ENCODE measurements around the gene ANKMY2.

The ANKMY2 gene

DNA sequence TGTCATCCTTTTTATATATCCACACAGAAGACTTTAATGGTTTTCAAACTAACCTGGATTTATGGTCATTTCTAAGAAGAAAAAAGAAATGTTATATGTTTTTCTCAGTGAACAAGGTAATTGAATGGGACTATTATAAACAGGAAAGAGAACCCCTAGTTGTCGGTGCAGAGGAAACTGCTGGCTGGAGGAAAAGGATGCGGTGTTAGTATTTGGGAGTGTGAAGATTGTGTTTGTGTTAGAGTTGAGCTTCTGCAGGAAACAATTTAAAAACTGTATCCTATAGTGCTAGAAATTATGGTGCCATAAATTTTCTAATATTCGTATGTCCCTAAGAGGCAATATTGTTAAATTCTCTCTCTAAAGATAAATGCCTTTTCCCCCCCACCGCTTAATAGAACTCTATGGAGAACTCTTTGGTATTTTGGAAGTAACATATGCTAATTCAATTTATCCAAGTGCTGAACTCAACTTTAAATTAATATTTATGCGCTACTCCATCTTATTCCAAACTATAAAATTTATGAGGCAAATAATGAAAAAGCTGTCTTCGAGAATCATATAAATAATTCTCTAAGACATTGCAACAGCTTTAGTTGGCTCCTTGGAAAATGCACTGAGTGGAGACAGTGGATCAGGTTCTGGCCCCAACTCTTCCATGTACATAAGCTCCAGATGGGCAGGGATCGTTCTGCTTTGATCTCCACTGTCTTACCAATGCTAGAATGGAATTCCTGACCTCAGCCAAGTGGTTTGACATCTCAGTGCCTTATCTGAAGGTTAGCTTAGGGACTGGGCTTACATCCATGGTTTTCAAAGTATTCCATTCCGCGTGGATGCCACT, 6.1 kb upstream of the ANKMY2 start:
- Mint-ChIP-seq H3K4me3 (peak overlapping the region in 1 of 2 donors; percentile 13), H3K27ac (no peak overlapping the region), H3K9me3 (no peaks in the 10 kb centered on the region), H3K4me1 (ENCODE audit: low read depth in 2 of 2) (peaks cover 27 to 38% of the 10 kb centered on the region in 2 donors), H3K36me3 (ENCODE audit: insufficient read depth) (peaks cover 2% of the 10 kb centered on the region), H3K27me3 (no peaks in the 10 kb centered on the region)
- ATAC-seq (replicated peaks) (no peak), DNase-seq (no peak)

DNA sequence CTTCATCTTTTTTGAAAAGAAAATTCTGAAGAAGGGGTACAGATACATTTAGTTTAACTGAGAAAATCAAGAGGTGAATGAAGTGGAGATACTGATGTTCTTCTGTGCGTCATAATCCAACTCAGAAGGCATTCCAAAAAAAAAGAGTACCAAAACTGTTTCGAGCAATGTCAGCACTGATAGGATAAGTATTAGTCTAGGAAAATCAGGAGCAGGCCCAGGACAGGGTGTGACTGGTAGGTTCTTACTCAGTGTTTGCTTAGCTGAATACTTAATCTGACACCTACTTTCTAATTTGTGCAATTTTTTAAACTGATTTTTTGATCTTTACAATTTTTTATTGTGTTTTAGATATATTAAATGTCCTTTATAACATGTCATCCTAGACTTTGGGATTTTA, 4.7 kb upstream of the ANKMY2 start:
- peaks cover 30 to 48% of the 10 kb centered on the region in 2 donors for H3K4me1 Mint-ChIP-seq (ENCODE audit: low read depth in 2 of 2)
- no peaks in the 10 kb centered on the region for H3K27me3 Mint-ChIP-seq
- H3K4me3 Mint-ChIP-seq: no peak overlapping the region
- H3K36me3 Mint-ChIP-seq (ENCODE audit: insufficient read depth): peaks cover 11% of the 10 kb centered on the region
- ATAC-seq (replicated peaks) (no peak), DNase-seq (no peak)
- H3K27ac Mint-ChIP-seq: no peak overlapping the region
- H3K9me3 Mint-ChIP-seq: no peaks in the 10 kb centered on the region

DNA sequence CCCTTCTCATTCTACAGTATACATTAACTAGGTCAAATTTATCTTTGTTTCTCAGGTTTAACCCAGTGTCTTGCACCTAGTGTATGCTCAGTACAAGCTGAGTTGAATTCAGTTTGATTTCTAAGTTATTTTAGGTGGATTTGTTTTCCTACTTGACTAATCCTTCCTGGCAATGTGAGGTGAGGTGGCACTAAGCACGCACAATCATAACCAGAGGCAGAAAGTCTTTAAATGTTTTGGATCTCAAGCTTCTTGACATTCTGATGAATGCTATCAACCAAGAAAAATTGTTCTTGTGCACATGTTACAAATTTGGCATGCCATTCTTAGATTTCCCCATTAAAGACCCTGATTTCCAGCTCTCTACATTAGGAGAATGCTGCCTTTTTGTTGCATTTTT, 3.6 kb upstream of the ANKMY2 start:
- H3K27ac Mint-ChIP-seq: no peak overlapping the region
- peaks cover 36 to 53% of the 10 kb centered on the region in 2 donors for H3K4me1 Mint-ChIP-seq (ENCODE audit: low read depth in 2 of 2)
- ATAC-seq (replicated peaks) (no peak), DNase-seq (no peak)
- no peaks in the 10 kb centered on the region for H3K27me3 Mint-ChIP-seq
- H3K4me3 Mint-ChIP-seq: no peak overlapping the region
- no peaks in the 10 kb centered on the region for H3K9me3 Mint-ChIP-seq
- H3K36me3 Mint-ChIP-seq (ENCODE audit: insufficient read depth): peaks cover 15% of the 10 kb centered on the region

GRCh38 chr7:16648551-16648950, 3.0 kb upstream of the ANKMY2 start:
- H3K36me3 Mint-ChIP-seq (ENCODE audit: insufficient read depth): peaks cover 17% of the 10 kb centered on the region
- H3K4me1 Mint-ChIP-seq (ENCODE audit: low read depth in 2 of 2): peaks cover 42 to 57% of the 10 kb centered on the region in 2 donors

DNA sequence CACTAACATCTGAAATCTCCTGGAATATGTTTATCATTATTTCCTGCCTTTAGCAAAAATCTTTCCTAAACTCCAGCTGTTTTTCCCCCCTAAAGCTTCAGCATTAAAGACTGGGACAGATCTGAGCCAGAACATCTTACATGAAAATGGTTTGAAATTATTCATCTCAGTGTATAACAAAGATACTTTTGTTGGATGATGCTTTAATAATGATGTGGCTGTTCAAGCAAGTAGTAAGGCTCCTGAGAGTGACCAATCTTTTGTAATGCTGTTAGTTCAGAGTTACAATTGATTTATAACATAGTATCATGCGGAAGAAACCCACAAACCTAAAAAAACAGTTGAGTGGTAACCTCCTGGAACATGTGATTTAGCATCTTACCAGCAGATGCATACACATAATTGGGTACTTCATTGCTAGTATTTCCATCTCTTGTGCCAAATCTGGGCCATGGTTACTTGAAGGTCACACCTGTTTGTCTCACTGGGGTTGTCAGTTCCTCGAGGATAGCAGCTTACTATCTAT, 1.9 kb upstream of the ANKMY2 start:
- peaks cover 19% of the 10 kb centered on the region for H3K36me3 Mint-ChIP-seq (ENCODE audit: insufficient read depth)
- H3K4me1 Mint-ChIP-seq (ENCODE audit: low read depth in 2 of 2): peaks cover 47 to 61% of the 10 kb centered on the region in 2 donors

More at GRCh38 chr7:16648551-16648950, 3.0 kb upstream of the ANKMY2 start:
- ATAC-seq (replicated peaks) (no peak), DNase-seq (no peak)
- Mint-ChIP-seq H3K27ac (no peak overlapping the region), H3K4me3 (no peak overlapping the region), H3K9me3 (no peaks in the 10 kb centered on the region), H3K27me3 (no peaks in the 10 kb centered on the region)

GRCh38 chr7:16646472-16647072, 1.0 kb upstream of the ANKMY2 start:
- Mint-ChIP-seq H3K4me1 (ENCODE audit: low read depth in 2 of 2) (peaks cover 45 to 61% of the 10 kb centered on the region in 2 donors), H3K36me3 (ENCODE audit: insufficient read depth) (peaks cover 19% of the 10 kb centered on the region), H3K27ac (peak overlapping the region; percentile 93 to 95), H3K4me3 (peak overlapping the region; percentile 93 to 99), H3K27me3 (no peaks in the 10 kb centered on the region), H3K9me3 (no peaks in the 10 kb centered on the region)
- DNase-seq: no peak
- no peak for ATAC-seq (replicated peaks)

More for the DNA sequence above, 1.9 kb upstream of the ANKMY2 start:
- Mint-ChIP-seq H3K4me3 (peak overlapping the region; percentile 93 to 99), H3K27ac (peak overlapping the region in 1 of 2 donors; percentile 95), H3K27me3 (no peaks in the 10 kb centered on the region), H3K9me3 (no peaks in the 10 kb centered on the region)
- ATAC-seq (replicated peaks) (no peak), DNase-seq (no peak)

DNA sequence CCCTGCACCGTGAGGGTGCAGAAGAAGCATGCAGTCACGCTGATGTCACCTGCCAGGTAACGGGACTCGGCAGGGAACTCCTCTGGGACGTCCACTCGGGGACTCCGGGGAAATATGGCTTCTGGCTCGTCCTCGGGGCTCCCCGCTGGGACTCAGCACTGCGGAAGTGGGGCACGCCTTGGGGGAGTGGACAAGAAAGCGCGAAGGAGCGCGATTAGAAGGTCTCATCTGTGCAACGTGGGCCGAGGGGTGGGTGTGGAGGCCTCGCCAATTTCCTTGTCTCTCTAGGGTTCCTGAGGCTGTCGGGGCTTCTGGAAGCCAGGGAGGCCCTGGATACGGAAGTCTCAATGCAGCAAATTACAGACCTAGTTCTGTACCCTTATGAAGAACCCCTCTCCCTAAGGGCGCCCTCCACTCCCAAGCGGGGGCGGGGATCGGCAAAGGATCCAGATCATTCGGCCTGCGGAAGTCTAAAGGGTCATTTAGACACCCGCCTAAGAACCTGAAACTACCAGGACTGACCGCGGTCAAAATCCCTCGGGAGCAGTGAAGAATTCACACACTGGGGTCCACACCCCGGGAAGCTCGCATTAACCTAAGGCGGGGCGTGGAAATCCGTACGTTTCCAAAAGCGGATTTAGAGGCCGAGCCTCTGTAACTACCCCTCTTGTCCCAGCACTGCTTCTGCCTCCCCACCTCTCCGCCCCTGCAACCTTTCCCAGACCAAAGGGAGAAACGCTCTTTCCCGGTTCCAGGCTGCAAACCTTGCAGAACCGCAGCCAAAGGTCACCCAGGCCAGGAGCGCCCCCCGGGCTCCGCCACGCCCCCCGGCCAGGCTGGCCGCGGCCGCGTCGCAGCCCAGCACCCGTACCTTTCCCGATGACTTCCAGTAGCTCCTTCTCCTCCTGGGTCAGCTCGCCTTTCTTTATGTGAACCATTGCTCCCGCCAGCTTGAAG, 640 bp downstream of the ANKMY2 start:
- ATAC-seq (replicated peaks): peak; percentile 20
- no peaks in the 10 kb centered on the region for H3K9me3 Mint-ChIP-seq

DNA sequence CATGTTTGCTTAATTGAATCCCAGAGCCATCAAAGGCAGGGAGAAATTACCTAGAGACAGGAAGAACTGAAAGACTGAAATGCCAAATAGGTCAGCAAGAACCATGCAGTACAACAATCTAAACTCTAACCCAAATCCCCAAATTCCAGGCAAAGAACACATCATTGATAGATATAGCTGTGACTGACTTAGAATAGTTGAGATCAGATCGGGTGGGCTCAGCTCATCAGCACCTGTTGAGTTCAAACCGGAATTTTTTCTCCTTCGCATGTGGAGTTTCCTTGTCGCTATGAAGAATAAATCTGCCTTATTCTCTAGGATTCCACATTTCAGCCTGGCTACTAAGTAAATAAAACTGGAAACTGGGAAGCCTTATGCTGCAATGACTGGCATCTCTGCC, 1.4 kb downstream of the ANKMY2 start:
- no peak for ATAC-seq (replicated peaks)
- DNase-seq: no peak
- Mint-ChIP-seq H3K27me3 (no peaks in the 10 kb centered on the region), H3K36me3 (ENCODE audit: insufficient read depth) (peaks cover 19% of the 10 kb centered on the region), H3K27ac (peak overlapping the region; percentile 93 to 95), H3K4me1 (ENCODE audit: low read depth in 2 of 2) (peaks cover 42 to 55% of the 10 kb centered on the region in 2 donors), H3K9me3 (no peaks in the 10 kb centered on the region), H3K4me3 (peak overlapping the region; percentile 93 to 99)

More for the DNA sequence above, 640 bp downstream of the ANKMY2 start:
- H3K27ac Mint-ChIP-seq: peak overlapping the region; percentile 93 to 95
- no peaks in the 10 kb centered on the region for H3K27me3 Mint-ChIP-seq
- H3K36me3 Mint-ChIP-seq (ENCODE audit: insufficient read depth): peaks cover 19% of the 10 kb centered on the region
- peaks cover 42 to 55% of the 10 kb centered on the region in 2 donors for H3K4me1 Mint-ChIP-seq (ENCODE audit: low read depth in 2 of 2)
- H3K4me3 Mint-ChIP-seq: peak overlapping the region; percentile 93 to 99
- peak; percentile 46 to 54 (median 51) for DNase-seq

GRCh38 chr7:16638282-16639280, 7.0 kb downstream of the ANKMY2 start:
- H3K4me1 Mint-ChIP-seq (ENCODE audit: low read depth in 2 of 2): peaks cover 14 to 24% of the 10 kb centered on the region in 2 donors
- H3K36me3 Mint-ChIP-seq (ENCODE audit: insufficient read depth): peaks cover 9% of the 10 kb centered on the region
- no peak overlapping the region for H3K4me3 Mint-ChIP-seq
- no peak overlapping the region for H3K27ac Mint-ChIP-seq
- ATAC-seq (replicated peaks): no peak
- no peaks in the 10 kb centered on the region for H3K9me3 Mint-ChIP-seq
- no peaks in the 10 kb centered on the region for H3K27me3 Mint-ChIP-seq
- DNase-seq: no peak

DNA sequence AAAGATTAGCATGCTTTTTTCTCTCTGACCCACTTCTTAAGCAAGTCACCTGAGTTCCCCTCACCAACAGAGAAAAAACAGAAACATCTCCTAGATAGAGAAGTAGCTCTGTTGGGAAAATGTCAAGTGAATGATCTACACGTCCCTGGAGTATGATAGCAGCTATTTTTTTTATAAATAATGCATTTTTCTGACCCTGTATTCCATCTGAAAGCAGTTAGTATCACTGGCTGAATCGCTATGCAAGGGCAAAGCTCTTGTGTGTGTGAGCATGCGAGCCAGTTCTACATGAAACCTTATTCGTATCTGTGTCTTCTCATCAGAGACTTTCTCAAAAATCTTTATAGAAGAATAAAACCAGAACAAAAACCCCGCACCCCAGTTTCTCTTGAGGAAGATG, 8.2 kb downstream of the ANKMY2 start:
- H3K36me3 Mint-ChIP-seq (ENCODE audit: insufficient read depth): peaks cover 8% of the 10 kb centered on the region

DNA sequence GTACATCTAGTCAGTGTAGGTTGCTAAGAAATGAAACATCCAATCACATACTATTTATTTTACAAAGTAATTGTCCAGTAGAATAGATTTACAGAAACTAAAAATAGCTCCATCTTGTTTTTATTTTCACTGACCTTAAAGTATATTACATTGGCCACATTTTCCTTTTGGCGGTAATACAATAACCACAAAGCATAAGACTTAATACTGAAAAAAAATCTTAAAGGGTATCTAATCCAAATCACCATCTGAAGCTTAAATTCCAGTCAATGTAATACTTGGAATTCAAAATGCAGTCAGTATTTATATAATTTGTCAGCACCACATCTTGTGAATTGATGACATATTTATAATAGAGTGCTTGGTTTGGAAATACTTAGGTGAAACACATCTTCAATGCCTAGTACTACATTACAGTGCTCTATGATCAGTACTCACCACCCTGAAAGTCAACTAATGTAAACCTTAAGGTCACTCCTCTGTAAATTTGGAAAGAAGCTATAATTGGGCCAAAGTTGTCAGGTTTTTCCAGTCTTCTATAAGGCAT, 8.9 kb downstream of the ANKMY2 start:
- ATAC-seq (replicated peaks) (no peak), DNase-seq (no peak)
- Mint-ChIP-seq H3K4me3 (no peak overlapping the region), H3K4me1 (ENCODE audit: low read depth in 2 of 2) (peaks cover 7 to 14% of the 10 kb centered on the region in 2 donors), H3K27me3 (no peaks in the 10 kb centered on the region), H3K27ac (no peak overlapping the region), H3K36me3 (ENCODE audit: insufficient read depth) (peaks cover 12% of the 10 kb centered on the region), H3K9me3 (no peaks in the 10 kb centered on the region)

More for the DNA sequence above, 8.2 kb downstream of the ANKMY2 start:
- Mint-ChIP-seq H3K27me3 (no peaks in the 10 kb centered on the region), H3K4me1 (ENCODE audit: low read depth in 2 of 2) (peaks cover 7 to 14% of the 10 kb centered on the region in 2 donors), H3K27ac (no peak overlapping the region), H3K9me3 (no peaks in the 10 kb centered on the region), H3K4me3 (no peak overlapping the region)
- ATAC-seq (replicated peaks) (no peak), DNase-seq (no peak)

GRCh38 chr7:16634271-16634738, 11.2 kb downstream of the ANKMY2 start:
- no peak overlapping the region for H3K27ac Mint-ChIP-seq
- ATAC-seq (replicated peaks) (no peak), DNase-seq (no peak)
- no peaks in the 10 kb centered on the region for H3K27me3 Mint-ChIP-seq
- peaks cover 17% of the 10 kb centered on the region for H3K36me3 Mint-ChIP-seq (ENCODE audit: insufficient read depth)
- no peaks in the 10 kb centered on the region for H3K9me3 Mint-ChIP-seq
- peaks cover 7 to 18% of the 10 kb centered on the region in 2 donors for H3K4me1 Mint-ChIP-seq (ENCODE audit: low read depth in 2 of 2)
- H3K4me3 Mint-ChIP-seq: no peak overlapping the region
